Activated T-cell treated with anti-CD3 and anti-CD28 coated beads, Interleukin-2, amount 50 U/mL, for 48 hours (primary cell): ENCODE results near the gene TTC39A.
"Not testable (repeated sequence)": the region's sequence is repeated elsewhere in the genome, so short reads cannot be mapped to it uniquely, and the experiment has no call there.

Experiments
- DNase-seq, 2 experiments: peaks; one replicate each; pipeline ENCODE4 v3.0.0-alpha.2; 2020

Gene TTC39A

DNA sequence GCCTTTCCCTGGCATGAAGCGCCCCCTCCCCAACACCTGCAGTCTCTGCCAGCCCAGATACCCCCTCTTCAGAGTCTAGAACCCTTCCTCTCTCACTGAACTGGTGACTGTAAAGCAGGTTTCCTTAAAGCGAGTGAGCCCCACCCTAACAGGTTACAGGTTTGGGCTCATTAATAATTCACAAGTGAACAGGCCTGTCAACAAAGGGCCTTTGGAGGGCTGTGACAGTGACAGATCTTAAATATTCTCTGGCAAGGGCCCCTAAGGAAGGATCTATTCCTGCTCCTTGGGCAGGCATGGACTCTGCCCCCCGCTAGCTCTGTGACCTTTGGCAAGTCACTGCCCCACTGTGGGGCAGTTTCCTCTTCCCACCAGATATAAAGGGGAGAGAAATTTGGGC, 5.6 kb upstream of the TTC39A start:
- no peak for DNase-seq

DNA sequence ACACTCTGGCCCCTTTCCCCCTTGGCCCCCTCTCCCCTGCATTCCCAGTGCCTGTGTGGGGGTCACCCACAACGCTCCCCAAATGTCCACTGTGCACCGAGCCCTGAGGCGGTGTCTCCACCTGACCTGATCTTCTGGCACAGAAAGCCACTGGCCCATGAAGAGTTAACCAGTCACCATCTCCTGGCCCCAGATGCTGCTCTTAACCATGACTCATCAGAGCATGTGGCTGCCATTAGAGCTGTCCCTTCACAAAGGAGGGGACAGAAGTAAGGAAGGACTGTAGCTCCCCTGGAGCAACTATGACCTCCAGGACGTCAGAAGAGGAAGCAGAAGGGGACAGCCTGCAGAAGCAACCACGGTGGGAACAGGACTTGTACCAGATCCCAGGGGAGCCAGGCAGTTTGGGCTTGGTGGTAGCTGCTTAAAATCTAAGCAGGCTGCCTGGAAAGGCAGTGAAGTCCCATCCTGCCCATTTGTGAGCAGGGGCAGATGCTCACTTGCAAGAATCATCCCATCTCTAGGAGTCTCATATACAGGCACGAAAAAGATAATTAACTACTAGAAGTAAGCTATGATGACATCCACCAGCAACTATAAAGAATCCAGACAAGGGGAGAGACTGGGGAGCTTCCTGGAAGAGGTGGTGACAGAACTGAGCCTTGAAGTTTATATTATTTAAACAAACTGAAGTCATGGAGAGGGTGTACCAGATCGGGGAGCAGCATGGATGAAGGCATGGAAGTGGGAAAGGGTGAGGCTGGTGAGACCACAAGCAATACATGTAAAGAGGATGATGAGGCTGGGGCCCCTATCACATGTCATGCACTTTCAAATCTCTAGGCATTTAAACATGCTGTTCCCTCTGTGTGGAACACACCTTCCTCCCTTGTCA, 1.1 kb upstream of the TTC39A start:
- no peak for DNase-seq

DNA sequence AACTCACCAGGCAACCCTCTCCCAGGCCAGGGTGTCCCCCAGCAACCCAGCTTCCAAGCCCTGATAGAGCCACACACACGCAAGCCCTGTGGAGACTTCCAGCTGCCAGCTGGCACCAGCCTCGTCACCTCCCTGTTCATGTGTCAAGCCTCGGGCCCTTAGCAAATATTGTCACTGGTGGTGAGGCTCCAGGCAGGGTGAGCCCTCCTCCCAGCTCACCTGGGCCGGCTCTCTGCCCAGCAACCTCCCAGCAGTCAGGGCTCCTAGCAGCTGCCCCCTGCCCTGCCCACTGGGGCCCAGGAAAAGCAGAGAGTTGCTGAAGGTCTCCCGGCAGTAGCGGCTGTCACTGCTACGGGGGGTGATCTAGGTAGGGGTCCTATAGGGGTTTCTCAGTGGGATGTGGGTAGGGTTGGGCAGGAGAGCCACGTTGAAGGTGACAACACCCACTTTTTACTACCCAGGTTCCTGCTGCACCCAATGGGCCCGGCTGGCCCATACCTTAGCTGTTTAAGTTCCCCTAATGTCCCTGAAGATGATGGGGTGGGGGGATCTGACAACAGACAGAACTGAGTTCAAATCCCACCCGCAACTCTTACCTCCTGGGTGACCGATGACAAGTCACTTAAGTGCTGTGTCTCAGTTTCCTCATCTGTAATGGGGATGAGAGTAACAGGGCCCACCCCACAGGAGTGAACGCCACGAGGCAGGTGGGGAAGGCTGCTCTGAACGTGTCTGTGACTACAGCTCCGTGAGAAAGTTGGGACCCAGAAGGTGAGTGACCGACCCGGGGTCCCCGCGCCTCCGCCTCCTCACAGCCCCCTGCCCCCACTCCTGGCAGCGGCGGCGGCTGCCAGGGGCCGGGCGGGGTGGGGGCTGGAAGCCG, 678 bp downstream of the TTC39A start:
- no peak for DNase-seq

DNA sequence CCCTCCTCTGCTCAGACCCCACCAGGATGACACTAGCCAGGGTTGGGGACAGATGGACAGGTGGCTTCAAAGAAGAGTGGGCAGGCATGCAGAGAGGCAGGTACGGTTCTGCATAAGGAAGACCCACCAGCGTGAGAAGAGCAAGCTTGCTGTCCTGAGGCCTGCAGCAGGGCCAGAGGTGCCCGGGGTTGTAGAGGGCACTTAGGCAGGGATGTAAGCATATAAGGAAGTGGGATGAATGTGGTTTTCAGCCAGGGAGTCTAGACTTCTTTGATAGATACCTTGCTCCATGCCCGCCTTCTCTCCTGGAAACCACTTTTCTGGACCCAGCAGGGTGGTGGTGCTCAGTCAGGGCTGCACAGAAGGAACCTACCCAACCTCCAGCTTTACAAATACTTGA, 1.4 kb downstream of the TTC39A start:
- no peak for DNase-seq

DNA sequence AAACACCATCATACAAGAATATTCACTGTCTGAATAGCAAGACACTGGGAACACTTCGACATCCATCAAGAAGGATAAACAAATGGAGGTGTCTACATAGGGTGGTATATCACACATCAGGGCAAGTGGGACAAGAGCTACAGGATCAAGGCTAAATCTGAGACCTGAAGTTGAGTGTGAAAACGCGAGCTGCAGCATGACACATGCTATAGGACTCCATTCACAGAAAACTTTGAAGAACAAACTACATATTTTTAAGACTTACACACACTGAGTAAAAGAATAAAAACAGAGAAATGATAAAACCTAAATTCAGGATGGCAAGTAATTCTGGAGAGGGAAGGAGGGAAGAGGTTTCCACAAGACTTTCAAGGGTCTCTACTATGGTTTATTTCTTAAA, 2.1 kb downstream of the TTC39A start:
- no peak for DNase-seq

DNA sequence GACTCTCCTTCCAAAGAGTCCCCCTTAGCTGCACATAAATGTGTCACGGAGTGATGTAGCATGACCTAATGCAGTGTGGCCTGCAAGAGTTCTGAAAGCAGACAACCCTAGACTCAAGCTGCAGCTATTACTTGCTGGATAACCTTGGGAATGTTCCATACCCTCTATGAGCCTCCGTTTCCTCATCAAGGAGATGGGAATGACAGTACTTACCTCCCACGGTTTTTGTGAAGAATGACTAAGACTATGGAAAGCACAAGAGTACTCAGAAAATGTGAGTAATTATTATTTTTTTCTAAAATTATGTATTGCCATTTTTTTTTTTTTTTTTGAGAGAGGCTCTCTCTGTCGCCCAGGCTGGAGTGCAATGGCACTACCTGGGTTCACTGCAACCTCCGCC, 3.0 kb downstream of the TTC39A start:
- DNase-seq, result no peak

DNA sequence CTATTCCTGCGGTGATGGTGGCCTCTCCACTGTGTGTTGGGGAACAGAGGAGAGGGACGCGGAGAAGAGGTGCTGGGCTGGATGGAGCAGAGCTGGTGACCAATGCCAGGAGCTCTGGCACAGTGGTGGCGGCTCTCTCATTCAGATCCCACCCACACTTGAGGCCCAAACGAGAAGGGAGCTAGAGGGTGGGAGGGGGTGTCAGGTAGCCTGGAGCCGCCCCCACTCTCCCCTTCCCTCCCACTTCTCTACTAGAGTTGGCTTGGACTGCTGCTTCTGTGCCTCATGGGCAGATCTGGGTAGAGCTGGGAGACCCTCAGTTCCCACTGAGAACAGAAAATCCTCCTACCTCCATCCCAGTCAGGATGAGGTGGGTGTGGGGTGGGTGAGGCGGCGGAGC, 3.5 kb downstream of the TTC39A start:
- DNase-seq, result no peak

DNA sequence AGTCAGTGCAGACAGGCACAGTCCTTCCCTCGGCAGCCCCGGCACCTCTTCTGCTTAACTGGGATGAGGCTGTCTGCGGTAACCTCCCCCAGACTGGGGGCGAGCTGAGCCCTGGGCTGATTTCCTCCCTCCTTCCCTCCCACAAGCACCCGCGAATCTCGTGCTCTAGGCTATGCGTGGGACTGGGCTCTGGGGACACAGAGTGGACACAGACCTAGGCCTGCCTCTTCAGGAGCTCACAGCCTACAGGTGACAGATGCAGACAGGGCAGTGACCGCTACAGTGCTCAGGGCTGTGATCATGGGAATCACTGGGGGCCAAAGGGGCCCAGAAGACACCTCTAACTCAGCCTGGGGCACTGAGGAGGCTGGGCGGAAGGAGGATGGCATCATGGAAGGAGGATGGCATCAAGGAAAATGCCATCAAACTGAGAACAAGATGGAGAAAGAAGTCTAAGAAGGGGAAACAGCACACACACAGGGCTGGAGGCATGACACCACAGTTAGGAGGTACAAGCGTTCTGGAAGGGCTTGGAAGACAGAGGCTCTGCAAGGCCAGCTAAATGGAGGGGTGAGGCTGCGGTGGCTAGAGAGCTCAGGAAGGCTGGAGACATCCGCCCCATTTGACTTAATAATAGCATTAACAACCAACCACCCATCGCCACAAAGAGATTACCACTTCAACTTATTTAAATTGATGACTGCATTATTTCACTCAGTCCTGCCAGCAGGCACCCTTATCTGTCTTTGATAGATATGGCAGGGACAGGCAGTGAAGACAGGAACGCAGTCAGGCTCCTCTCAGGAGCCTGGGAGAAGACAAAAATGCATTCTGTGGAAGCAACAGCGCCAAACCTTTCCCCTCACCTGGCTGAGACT, 4.2 kb downstream of the TTC39A start:
- no peak for DNase-seq

DNA sequence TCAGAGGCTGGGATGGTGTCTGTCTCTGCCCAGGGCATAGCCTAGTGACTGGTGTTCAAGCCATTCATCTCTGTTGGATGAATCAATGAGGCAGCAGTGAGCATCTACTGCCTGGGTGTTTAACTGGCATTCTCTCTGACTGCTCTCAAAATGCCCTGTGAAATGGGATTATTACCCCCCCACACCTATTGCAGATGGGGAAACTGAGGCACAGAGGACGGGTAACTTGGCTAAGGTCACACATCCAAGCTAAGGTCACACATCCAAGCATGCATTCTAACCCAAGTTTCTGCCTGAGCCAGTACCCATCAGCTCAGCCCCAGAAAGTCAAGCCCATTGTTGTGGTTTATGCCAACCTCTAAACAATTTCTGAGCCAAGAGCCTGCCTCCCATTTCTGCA, 5.0 kb downstream of the TTC39A start:
- no peak for DNase-seq

DNA sequence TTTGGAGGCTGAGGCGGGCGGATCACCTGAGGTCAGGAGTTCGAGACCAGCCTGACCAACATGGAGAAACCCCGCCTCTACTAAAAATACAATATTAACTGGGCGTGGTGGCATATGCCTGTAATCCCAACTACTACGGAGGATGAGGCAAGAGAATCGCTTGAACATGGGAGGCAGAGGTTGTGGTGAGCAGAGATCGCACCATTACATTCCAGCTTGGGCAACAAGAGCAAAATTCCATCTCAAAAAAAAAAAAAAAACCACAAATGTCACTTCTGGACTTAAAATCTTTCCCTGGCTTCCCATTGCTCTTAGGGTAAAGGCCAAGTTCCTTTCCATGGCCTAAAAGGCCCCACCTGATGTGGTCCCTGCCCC, 5.4 kb downstream of the TTC39A start:
- not testable (repeated sequence) for DNase-seq

DNA sequence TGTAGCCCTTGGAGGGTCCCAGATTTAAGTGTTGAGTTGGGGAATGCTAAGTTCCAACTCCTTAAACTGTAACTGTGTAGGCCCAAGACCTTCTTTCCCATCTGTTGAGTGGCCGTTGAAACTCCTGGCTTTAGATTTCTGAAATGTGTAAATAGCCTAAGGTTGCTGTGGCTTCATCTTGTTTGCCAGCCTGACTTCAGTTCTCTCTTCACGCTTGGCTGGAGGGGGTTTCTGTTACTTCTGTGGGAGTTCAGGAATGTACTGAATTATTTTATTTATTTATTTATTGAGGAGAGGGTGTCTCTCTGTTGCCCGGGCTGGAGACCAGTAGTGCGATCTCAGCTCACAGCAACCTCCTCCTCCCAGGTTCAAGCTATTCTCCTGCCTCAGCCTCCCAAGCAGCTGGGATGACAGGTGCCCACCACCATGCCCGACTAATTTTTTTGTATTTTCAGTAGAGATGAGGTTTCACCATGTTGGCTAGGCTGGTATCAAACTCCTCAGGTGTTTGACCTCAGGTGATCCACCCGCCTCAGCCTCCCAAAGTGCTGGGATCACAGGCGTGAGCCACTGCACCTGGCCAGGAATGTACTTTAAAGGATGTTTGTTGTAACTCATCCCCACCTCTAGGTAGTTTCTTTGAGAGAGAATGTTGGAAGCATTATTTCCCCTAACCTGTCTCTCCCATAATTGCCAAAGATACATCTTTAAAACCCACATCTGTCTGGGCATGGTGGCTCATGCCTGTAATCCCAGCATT, 5.9 kb downstream of the TTC39A start:
- no peak for DNase-seq

DNA sequence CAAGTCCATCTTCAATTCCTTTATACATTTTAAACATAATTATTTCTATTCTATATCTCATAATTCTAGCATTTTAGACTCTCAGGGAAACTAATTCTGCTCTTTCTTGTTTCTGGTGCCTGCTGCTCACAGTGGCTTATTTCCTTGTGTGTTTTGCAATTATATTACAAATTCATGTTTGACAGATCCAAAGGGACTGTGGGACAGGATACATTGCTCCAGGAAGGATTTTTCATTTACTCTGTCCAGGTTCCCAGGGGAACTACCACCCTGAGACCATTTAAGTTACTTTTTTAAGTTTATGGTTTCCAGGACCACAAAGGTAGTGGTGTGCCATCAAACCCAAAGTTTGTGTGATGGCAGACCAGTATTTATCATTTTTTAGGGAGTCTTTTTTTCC, 6.6 kb downstream of the TTC39A start:
- no peak for DNase-seq

DNA sequence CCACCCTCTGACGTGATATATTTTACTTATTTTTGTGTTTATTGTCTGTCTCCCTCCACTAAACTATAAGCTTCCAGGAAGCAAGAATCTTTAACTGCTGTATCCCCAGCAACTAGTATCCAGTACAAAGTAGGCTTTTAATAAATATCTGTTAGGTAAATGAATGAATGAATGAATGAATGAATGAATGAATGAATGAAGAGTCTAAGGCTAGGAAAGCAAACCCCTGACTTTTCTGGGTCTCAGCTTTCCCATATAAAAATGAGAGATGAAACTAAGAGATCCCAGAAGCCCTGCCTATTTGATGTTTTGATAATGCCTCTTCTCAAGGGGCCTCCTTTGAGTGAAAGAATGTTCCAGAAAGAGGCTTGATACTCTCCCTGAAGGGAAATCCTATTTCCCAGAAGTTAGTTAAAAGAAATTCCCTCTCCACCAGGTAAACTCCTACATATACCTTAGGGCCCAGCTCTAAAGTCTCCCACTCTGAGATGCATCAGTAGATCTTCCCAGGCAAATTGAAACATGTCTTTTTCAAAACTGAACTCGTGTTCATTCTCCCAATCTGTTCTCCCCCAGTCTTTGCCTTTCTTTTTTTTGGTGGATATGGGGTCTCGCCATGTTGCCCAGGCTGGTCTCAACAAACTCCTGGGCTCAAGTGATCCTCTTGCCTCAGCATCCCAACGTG, 7.8 kb downstream of the TTC39A start:
- DNase-seq, result no peak

DNA sequence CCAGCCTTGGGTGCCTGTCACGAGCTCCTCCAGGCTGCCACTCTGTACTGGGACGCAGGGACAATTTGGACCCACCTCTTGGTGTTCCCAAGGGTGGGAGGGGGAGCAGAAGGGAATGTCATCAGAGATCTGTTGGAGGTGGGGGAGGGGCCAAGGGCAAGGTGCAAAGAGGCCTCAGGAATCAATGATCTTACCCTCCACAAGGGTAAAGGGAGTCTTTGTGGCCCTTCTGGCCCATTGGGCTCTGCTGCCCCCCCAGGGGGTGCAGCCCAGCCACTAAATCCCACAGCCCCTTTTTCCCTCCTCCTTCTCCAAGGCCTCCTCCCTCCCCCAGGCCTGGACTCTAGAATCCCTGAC, 8.5 kb downstream of the TTC39A start:
- DNase-seq, result no peak

DNA sequence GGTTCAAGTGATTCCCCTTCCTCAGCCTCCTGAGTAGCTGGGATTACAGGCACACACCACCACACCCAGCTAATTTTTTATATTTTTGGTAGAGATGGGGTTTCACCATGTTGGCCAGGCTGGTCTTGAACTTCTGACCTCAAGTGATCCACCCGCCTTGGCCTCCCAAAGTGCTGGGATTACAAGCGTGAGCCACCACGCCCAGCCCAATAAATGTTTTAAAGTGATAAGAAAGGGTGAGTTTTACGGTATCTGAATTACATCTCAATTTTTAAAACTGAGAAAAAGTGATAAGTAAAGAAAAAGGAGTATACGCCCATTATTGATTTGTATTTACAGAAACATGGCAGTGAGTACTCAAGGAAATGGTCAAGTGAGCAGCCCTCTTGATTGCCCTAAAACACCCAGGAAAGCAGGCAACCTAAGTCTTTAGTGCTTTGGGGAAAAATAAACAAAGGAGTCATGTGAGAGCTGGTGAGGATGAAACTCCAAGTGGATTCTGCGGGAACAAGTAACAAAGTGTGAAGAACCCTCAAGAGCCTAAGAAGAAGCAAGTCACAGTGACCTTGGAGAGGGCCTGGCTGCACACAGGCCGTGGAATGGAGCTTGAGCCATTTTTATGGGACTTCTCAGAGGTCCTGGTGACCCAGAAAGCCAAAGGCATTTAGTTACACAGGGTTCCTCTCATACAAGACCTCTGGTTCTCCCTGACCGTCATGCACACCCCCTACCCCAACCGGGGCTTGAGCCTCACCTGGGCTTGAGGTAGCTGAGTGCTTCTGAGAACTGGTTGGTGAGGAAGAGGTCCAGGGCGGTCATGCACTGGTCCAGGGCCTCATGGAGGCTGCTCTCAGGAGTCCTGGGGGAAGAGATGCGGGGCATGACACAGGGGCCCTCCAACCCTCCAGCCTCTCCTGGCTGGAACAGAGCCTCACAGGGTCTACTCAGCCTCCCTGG, 9.1 kb downstream of the TTC39A start:
- DNase-seq, result no peak

DNA sequence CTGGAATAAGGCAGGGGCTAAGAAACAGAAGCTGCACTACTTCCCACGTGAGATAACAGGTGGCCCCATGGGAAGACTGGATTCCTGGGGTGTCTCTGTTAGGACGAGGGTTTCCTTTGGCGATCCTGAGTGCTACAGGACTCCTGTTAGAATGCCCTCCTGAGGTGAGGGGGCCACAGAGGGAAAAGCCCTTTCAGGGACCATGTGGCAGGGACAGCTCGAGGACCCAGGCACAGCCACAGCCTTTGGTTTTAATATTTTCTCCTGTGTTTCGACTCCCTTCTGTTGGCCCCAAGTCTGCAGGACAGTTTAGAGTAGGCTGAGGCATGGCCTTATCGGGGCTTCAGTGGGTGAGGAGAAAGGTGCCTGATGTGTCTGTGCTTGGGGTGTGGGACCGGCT, 12.6 kb downstream of the TTC39A start:
- no peak for DNase-seq

DNA sequence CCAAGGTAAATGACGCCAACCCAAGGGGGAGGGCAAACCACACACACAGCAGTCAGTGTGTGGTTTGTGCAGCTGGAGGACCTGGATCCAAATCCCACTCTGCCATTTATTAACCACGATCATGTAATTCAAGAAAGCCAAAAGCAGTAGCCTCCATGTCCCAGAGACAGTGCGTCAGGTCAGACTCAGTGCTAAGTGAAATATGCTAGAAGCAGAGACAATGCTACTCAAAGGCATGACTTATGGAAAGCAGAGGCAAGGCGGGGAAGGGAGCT, 13.6 kb downstream of the TTC39A start:
- DNase-seq, result no peak

DNA sequence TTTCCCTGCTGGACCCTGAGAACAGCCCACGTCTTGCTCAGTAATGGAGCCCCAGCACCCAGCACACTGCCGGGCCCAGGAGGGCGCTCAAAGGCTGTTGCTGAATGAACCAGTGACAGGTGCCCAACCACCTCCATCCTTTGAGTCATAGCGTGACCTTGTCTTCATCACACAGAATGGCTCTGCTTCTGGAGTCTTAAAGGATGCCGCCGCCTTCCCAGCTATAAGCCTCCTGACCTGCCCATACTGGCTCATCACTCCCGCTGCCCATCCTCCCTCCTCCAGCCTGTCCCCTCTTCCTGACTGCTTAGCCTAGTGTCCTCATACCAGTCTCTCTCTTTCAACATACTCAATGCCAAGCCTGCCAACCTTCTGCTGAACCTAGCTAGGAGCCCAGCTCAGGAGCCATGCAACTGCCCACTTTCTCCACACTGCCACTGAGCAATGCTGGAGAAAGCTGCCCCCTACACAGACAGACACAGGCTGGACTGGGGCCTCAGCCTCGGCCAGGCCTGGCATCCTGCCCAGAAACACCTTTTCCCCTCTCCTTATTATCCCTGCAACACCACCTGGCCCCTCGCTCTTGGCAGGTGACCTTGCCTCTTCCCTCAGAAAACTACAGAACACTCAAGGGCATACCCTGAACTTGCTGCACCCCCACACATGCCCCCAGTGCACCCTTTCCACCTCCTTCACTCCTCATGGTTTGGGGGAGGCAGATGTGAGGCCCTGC, 14.1 kb downstream of the TTC39A start:
- no peak for DNase-seq

DNA sequence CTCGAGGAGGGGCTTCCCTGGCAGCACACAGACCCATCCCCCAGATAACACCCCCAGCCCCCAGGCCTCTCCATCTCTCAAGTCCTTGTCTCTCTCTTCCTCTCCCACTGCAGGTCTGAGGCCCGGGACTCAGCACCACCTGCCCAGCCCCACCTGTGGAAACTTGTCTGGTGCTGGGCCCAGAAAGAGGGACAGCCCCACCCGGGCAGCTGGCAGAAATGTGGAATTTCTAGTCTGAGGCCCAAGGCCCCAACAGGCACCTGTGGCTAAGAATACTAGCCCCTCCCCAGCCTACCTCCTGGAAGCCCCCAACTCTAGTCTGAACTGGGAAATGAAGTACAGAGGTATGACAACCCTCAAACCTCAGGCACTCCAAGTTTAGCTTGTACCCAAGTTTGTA, 15.4 kb downstream of the TTC39A start:
- DNase-seq, result no peak
